OCI-LY7 (cell line): Measurements from ENCODE around the gene IKZF3.

Experiments used
- CTCF ChIP-seq: fragments of 200-600 bp; sonication (generic); conservative IDR thresholded peaks from 2 replicates; pipeline ENCODE4 v1.5.1; 2014; ENCODE audit warnings: mild to moderate bottlenecking, antibody characterized with exemption, low read length, moderate library complexity, mixed read lengths
- EZH2phosphoT487 ChIP-seq: fragments of 200-600 bp; sonication (generic); IDR thresholded peaks from 2 replicates; pipeline ENCODE4 v1.6.1; 2018; ENCODE audit warnings: low read depth, borderline replicate concordance, mild to moderate bottlenecking, mixed run types, antibody characterized with exemption, low read length, moderate library complexity, mixed read lengths

GRCh38 chr17:39787041-39787440 is 77.1 kb downstream of the IKZF3 start:
- TF ChIP-seq CTCF, result no peak
- no peak for TF ChIP-seq EZH2phosphoT487
